HG03060 (cell line): ENCODE data around the gene CEBPE.

Experiments used
- ATAC-seq: cut with Tn5 transposase; IDR thresholded peaks from one replicate; pipeline ENCODE4 v1.9.1; 2021; ENCODE audit warnings: low read depth, moderate number of reproducible peaks; ENCODE audit not compliant: unreplicated experiment

CEBPE gene

GRCh38 chr14:23145794-23146350, 26.8 kb upstream of the CEBPE start:
- ATAC-seq: no peak

GRCh38 chr14:23143911-23144310, 24.9 kb upstream of the CEBPE start:
- no peak for ATAC-seq

DNA sequence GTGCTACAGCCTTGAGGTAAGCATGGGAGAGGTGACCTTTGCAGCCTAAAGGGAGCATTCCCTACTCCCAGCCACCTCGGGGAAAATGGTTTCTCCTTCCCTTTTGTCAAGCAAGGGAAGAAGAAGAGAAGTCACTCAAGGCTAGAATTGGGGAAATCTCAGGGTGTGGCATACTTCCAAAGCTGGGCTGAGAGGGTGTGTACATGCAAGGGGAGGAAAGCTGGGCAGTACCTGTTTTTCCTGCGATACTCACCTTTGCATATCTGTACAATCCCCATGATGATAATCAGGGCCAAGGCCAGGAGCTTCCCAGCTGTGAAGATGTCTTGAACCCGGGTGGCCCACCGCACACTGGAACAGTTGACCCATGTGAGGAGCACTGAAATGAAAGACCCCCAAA, 23.8 kb upstream of the CEBPE start:
- ATAC-seq: no peak

- ATAC-seq: no peak
Measured at GRCh38 chr14:23141706-23142444, 22.8 kb upstream of the CEBPE start.

- no peak for ATAC-seq
Measured at GRCh38 chr14:23140371-23140770, 21.3 kb upstream of the CEBPE start.

GRCh38 chr14:23139874-23140273, 20.8 kb upstream of the CEBPE start:
- no peak for ATAC-seq

- no peak for ATAC-seq
Measured at GRCh38 chr14:23137813-23138535, 18.9 kb upstream of the CEBPE start.

DNA sequence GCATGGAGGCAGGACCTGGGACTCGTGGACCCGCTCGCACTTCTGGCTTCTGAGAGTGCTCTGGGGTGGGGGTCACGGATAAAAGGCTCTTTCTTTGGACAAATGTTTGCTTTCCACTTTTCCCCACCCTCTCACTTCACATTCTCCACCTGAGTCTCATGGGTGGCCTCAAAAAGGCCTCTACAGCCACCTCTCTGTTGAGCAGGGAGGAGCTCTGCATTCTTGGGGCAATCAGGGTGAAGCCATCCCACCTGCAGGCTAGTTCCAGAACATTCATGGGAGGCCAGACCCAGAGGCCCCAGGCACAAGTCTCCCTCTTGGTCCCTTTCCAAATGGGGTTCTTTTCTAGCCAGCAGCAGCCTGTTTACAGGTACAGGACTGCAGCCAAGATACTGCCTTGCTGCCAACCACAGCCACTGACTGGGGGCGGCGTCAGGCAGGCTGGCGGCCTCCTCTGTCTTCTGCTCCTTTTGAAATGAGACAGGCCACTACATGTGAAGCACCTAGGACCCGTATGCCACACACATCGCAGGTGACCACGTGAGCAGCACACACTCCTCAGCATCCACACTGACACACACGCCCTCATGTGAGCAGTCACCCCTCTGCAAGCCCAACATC, 18.2 kb upstream of the CEBPE start:
- ATAC-seq: no peak

GRCh38 chr14:23136566-23137133, 17.6 kb upstream of the CEBPE start:
- ATAC-seq: no peak

DNA sequence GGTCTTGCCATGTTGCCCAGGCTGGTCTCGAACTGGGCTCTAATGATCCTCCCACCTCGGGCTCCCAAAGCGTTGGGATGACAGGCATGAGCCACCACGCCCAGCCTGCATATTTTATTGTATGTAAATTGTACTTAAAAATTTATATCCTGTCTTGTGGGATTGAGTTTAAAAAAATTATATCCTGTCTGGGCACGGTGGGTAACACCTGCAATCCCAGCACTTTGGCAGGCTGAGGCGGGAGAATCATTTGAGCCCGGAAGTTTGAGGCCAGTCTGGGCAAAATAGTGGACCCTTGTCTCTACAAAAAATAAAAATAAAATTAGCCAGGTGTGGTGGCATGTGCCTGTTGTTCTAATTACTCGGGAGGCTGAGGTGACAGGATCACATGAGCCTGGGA, 13.9 kb upstream of the CEBPE start:
- ATAC-seq: no peak

DNA sequence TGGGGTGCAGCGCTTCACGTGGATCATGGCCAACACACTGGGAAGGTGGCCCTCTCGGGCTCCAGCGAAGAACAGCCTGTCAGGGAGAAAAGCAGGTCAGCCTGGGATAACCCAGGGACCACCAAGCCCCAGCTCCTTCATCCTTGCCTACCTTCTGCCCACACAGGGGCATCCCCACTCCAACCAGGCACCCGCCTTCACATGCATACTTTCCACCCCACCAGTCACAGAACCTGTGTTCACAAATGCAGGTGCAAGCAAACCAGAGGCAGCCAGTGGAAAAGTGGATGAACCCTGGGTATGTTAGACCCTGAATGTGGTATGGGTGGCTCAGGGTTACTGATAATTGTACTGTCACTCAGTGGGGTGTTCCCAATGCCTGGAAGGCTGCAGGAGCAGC, 12.4 kb upstream of the CEBPE start:
- ATAC-seq: no peak

GRCh38 chr14:23130871-23131270, 11.8 kb upstream of the CEBPE start:
- ATAC-seq: no peak

DNA sequence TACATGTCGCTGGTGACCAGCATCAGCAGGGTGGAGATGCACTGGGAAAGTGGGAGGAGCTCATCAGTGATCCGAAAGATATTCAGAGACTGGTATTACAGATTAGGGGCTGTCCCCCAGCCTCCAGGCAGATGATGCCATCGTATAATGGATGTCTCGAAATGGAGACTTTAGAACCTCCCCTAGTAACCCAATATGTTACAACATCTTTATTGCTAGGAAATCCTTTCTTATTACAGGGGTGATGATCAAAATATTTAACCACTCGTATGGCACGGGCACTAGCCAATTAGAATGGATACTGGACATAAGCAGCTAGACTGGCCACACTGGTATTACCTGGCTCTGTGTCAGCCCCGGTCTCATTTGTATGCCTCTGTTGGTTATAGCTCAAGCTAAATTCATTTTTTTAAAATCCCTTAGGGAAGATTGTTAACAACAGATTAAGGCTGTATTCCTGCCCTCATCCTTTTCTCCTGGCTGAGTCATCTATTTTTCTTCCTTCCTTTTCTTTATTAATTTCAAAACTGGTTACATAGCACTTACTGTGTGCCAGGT, 10.8 kb upstream of the CEBPE start:
- no peak for ATAC-seq

DNA sequence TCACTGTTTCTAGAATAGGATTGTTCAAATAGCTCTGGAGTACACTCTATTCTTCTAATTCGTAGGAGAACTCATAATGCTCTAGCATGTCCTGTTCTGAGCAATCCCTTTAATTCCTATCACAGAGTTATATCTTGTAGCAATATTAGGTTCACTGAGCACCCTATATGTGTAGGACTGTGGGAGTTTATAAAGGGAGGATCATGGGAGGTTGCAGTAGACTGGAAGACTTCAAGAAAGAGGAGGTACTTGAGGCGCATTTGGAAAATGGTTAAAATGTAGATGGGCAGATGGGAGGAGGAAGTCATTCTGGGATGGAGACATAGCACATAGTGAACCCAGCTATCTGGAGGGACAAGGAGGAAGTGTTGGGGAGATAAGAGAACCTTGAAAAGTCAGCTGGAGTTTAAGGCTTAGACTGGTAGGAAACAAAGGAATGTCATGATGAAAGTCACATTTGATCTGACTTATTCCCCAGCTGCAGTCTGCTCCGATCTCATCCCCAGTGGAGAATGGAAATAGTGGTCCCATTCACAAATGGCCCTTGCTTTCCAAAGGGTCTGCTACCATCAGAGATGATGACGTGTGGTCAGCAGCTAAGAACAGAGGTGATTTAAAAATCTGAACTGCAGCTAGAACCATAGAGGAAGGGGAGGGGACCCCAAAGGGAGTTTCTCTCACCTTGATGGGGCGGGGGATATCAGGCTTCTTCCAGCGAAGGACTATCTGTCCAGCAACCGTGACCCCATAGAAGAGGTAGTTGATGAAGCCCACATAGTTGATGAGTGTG, 10.1 kb upstream of the CEBPE start:
- ATAC-seq: no peak

DNA sequence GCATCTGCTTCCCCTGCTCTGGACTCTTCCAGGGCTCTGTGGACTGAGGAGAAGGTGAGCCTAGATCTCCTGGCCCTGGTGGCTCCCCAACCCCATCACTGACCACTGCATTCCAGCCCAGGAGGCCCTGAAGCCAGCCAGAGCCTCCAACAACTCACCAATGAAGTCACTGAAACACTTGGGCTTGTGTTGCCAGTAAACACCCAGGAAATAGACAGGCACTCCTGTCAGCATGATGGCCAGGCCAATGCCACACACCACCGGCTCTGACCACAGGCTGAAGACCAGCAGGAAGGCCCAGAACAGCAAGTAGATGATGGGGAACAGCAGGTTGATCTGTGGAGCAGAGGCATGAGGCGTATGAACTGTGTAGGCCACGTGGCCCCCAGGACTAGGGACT, 8.8 kb upstream of the CEBPE start:
- no peak for ATAC-seq

DNA sequence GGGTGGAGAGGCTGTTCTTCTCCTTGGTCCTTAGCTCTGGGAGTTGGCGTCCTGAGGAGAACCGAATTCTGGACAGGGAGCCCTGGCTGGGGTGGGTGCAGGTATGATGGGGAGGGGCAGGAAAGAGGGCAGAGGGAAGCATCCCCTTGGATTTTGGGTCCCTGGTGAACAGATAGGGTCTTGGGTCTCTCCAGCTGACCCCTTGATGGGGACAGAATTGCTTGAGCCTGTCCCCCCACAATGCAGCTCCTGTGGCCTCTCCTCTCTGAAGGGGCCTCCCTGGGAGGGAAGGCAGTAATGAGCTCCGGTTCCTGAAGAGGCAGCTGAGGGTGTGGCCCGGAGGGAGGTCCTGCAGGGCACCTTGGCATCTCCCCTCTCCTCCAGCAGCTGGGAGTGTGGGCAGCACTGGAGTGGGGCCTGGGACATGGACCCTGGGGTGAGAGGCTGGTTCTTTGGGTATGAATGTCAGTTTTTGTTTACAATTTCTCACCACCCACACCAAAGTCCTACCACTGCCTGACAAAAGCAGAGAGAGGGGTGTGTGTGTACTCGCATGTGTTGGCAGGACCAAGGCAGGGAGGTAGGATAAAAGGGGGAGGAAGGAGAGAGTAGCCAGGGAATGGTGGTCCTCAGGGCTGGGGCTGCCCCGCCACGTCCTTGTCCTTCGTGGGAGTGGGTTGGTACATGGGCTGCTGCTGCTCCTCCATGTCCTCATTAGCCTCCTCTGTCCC, 7.7 kb upstream of the CEBPE start:
- no peak for ATAC-seq

- ATAC-seq: no peak
Measured at GRCh38 chr14:23125933-23126524, 7.0 kb upstream of the CEBPE start.

- ATAC-seq: no peak
Measured at GRCh38 chr14:23125011-23125410, 6.0 kb upstream of the CEBPE start.

GRCh38 chr14:23124337-23124954, 5.4 kb upstream of the CEBPE start:
- ATAC-seq: no peak
